ENCODE results near the gene APBB2.

DNA sequence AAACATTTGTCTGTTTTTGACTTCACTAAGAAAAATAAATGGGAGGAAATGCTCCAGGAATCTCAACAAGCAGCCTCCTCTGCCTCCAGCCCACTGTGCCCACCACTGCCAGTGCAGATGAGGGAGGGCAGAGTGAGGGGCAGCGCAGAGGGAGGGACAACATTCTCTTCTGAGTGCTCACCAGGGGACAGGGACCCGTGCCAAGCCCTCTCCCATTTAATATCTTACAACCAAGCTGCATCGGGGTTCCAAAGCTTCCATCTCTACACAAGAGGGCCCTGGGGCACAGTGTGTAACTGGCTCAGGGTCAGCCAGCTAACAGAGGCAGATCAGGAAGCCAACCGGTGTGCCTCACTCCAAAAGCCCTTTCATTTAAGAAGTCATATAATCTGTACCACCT is 344.2 kb downstream of the APBB2 start:
- no peak for TF ChIP-seq POLR2A (IDR thresholded peaks at IDR 0.05)
- TF ChIP-seq, protein P1, sequence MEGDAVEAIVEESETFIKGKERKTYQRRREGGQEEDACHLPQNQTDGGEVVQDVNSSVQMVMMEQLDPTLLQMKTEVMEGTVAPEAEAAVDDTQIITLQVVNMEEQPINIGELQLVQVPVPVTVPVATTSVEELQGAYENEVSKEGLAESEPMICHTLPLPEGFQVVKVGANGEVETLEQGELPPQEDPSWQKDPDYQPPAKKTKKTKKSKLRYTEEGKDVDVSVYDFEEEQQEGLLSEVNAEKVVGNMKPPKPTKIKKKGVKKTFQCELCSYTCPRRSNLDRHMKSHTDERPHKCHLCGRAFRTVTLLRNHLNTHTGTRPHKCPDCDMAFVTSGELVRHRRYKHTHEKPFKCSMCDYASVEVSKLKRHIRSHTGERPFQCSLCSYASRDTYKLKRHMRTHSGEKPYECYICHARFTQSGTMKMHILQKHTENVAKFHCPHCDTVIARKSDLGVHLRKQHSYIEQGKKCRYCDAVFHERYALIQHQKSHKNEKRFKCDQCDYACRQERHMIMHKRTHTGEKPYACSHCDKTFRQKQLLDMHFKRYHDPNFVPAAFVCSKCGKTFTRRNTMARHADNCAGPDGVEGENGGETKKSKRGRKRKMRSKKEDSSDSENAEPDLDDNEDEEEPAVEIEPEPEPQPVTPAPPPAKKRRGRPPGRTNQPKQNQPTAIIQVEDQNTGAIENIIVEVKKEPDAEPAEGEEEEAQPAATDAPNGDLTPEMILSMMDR (IDR thresholded peaks at IDR 0.05), result no peak
- TF ChIP-seq EP300 (IDR thresholded peaks at IDR 0.05), result no peak

All from tibial nerve (tissue), 4 donors.